PC-9 (cell line): ENCODE measurements around the gene TP53BP1. TPM values are rescaled to one million over a fixed set of nuclear protein-coding genes. Genes with fewer than 3 reads are reported as not detected.

ENCODE experiments used
- BruUV-seq: library from RNA; stranded (reverse); fragments of 400-500 nt; replicated peaks from 2 replicates; lab custom pipeline; 2021; lab: Mats Ljungman, UMichigan
- CTCF ChIA-PET: fragments of 300-600 bp; sonication (Branson Sonifier 250); formaldehyde crosslinking; loops from one replicate; lab custom pipeline; 2022; ENCODE audit warnings: antibody characterized with exemption; lab: Charles Lee
- POLR2A ChIA-PET: fragments of 300-600 bp; sonication (Branson Sonifier 250); formaldehyde crosslinking; loops from one replicate; lab custom pipeline; 2022; ENCODE audit warnings: antibody characterized with exemption; ENCODE audit not compliant: unreplicated experiment; lab: Charles Lee
- DNase-seq, 2 experiments: peaks; one replicate each; pipeline versions ENCODE4 v3.0.0 to v3.0.0-alpha.2; 2015 to 2022; ENCODE audit warnings: mixed read lengths in 1 of 2
- H2AFZ ChIP-seq: fragments of 200-600 bp; sonication (generic); 2 replicates; pipeline ENCODE4 v1.8.1; 2017; ENCODE audit warnings: antibody characterized with exemption
- H3F3A ChIP-seq: fragments of 200-600 bp; sonication (generic); 2 replicates; pipeline ENCODE4 v1.8.1; 2017; ENCODE audit warnings: antibody characterized with exemption, mild to moderate bottlenecking, low read depth; ENCODE audit not compliant: insufficient read depth
- H3K27ac ChIP-seq: fragments of 200-600 bp; sonication (generic); 2 replicates; pipeline ENCODE4 v1.6.1; 2016; ENCODE audit warnings: mixed run types
- H3K27me3 ChIP-seq: fragments of 200-600 bp; sonication (generic); 2 replicates; pipeline ENCODE4 v1.6.1; 2016; ENCODE audit warnings: low read depth, mixed run types; ENCODE audit not compliant: insufficient read depth
- H3K36me3 ChIP-seq: fragments of 200-600 bp; sonication (generic); 2 replicates; pipeline ENCODE4 v1.6.1; 2016; ENCODE audit warnings: low read depth, mixed run types
- H3K4me1 ChIP-seq: fragments of 200-600 bp; sonication (generic); replicated peaks from 2 replicates; pipeline ENCODE4 v1.6.1; 2016; ENCODE audit warnings: mixed run types; ENCODE audit not compliant: insufficient read depth
- H3K4me2 ChIP-seq: fragments of 200-600 bp; sonication (generic); 2 replicates; pipeline ENCODE4 v1.6.1; 2017; ENCODE audit warnings: mixed run types
- H3K4me3 ChIP-seq: fragments of 200-600 bp; sonication (generic); 2 replicates; pipeline ENCODE4 v1.6.1; 2016; ENCODE audit warnings: mixed run types
- H3K79me2 ChIP-seq: fragments of 200-600 bp; sonication (generic); 2 replicates; pipeline ENCODE4 v1.6.1; 2017; ENCODE audit warnings: low read depth, mixed run types
- H3K9me2 ChIP-seq: fragments of 200-600 bp; sonication (generic); 2 replicates; pipeline ENCODE4 v1.8.1; 2017; ENCODE audit warnings: mild to moderate bottlenecking; ENCODE audit not compliant: insufficient read depth
- H3K9me3 ChIP-seq: fragments of 200-600 bp; sonication (generic); 2 replicates; pipeline ENCODE4 v1.8.1; 2016; ENCODE audit warnings: low read depth; ENCODE audit not compliant: insufficient read depth
- H4K20me1 ChIP-seq: fragments of 200-600 bp; sonication (generic); 2 replicates; pipeline ENCODE4 v1.8.1; 2017; ENCODE audit not compliant: insufficient read depth
- CTCF ChIP-seq: fragments of 200-600 bp; sonication (generic); conservative IDR thresholded peaks from 2 replicates; pipeline ENCODE4 v1.6.1; 2017; ENCODE audit warnings: mixed run types, antibody characterized with exemption, mild to moderate bottlenecking, moderate library complexity
- EZH2 ChIP-seq: fragments of 200-600 bp; sonication (generic); IDR thresholded peaks from 2 replicates; pipeline ENCODE4 v1.8.0; 2017; ENCODE audit warnings: antibody characterized with exemption, low read depth
- intact Hi-C: fragments of 100-400 bp; cut with micrococcal nuclease; formaldehyde crosslinking; loops from one replicate; pipeline ENCODE4 v1.10.0; 2022; ENCODE audit not compliant: unreplicated experiment
- total RNA-seq: library from RNA; stranded (reverse); gene quantifications from 2 replicates; pipeline ENCODE4 v1.2.3, GENCODE V29; 2021

Gene TP53BP1
- total RNA-seq, 1 experiment from 2014 or later: 66.8 TPM

DNA sequence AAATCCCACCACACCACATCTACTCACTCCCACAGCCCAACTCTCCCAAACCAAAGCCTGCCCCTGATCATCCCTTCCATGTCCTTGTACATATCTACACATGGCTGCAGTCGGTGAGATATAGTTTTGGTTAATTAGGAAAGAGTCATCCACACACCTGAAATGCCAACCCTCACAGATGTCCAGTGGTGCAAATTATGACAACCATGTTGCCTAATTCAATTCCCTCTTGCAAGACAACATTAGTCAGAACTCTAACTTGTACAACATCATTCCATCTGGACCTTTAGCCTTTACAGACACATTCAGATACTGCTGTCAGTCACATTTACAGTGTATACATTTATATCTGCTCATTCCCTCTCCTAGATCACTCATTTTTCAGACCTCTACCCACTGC, 80.9 kb downstream of the TP53BP1 start:
- no TSS peak for BruUV-seq
- no peak for DNase-seq
- Histone ChIP-seq H3K9me3 (no peaks in the 10 kb centered on the region), H2AFZ (no peak overlapping the region), H3K9me2 (no peaks in the 10 kb centered on the region), H3K4me2 (no peak overlapping the region), H4K20me1 (no peaks in the 10 kb centered on the region), H3K79me2 (no peaks in the 10 kb centered on the region), H3K36me3 (peaks cover 10% of the 10 kb centered on the region; the same call in 1 of the 2 replicates), H3F3A (peaks cover 4% of the 10 kb centered on the region; the same call in 1 of the 2 replicates), H3K4me3 (no peak overlapping the region), H3K27ac (no peak overlapping the region), H3K27me3 (no peaks in the 10 kb centered on the region), H3K4me1 (no peaks in the 10 kb centered on the region)
- no peak for TF ChIP-seq CTCF
- no peak for TF ChIP-seq EZH2
- ChIA-PET CTCF (interaction anchor here (0.7 kb wide), 1 partner anchor 187 kb away, joined by 4 read pairs; no protein-coding TSS in a partner anchor), POLR2A (no interaction called here)
- intact Hi-C loops: no loop called here

- Histone ChIP-seq H3K79me2 (no peaks in the 10 kb centered on the region), H3K27ac (peak overlapping the region; percentile 35), H3K4me3 (no peak overlapping the region), H3K9me3 (no peaks in the 10 kb centered on the region), H3K4me1 (no peaks in the 10 kb centered on the region), H3F3A (peaks cover 4% of the 10 kb centered on the region; the same call in 1 of the 2 replicates), H3K27me3 (no peaks in the 10 kb centered on the region), H3K4me2 (no peak overlapping the region), H4K20me1 (no peaks in the 10 kb centered on the region), H3K9me2 (no peaks in the 10 kb centered on the region), H3K36me3 (peaks cover 12% of the 10 kb centered on the region; the same call in 1 of the 2 replicates), H2AFZ (no peak overlapping the region)
- CTCF ChIA-PET: no interaction called here
- BruUV-seq: no TSS peak
- DNase-seq: no peak
- intact Hi-C loops: no loop called here
- TF ChIP-seq CTCF: no peak
- no peak for TF ChIP-seq EZH2
- POLR2A ChIA-PET: no interaction called here
Observed at GRCh38 chr15:43410572-43411214, 82.3 kb downstream of the TP53BP1 start.

- H2AFZ ChIP-seq: no peak overlapping the region
- no peak overlapping the region for H3K4me3 ChIP-seq
- H3K9me2 ChIP-seq: no peaks in the 10 kb centered on the region
- H4K20me1 ChIP-seq: no peaks in the 10 kb centered on the region
- no peaks in the 10 kb centered on the region for H3K9me3 ChIP-seq
- no peaks in the 10 kb centered on the region for H3K27me3 ChIP-seq
- POLR2A ChIA-PET: no interaction called here
- no peak overlapping the region for H3K27ac ChIP-seq
- no peak overlapping the region for H3K4me2 ChIP-seq
- no peaks in the 10 kb centered on the region for H3K4me1 ChIP-seq
- no peak for TF ChIP-seq CTCF
- TF ChIP-seq EZH2: no peak
- intact Hi-C loops: no loop called here
- no TSS peak for BruUV-seq
- H3K36me3 ChIP-seq: peaks cover 12% of the 10 kb centered on the region; the same call in 1 of the 2 replicates
- H3K79me2 ChIP-seq: no peaks in the 10 kb centered on the region
- CTCF ChIA-PET: no interaction called here
- no peak for DNase-seq
- peaks cover 10% of the 10 kb centered on the region; the same call in 1 of the 2 replicates for H3F3A ChIP-seq
Observed at GRCh38 chr15:43408789-43409188, 84.2 kb downstream of the TP53BP1 start.
